Peyer's patch (tissue), 4 donors: ENCODE data around the gene GKN2.

Experiments used
- POLR2A ChIP-seq, 2 donors: fragments of 450-650 bp; IDR thresholded peaks; one replicate each; pipeline ENCODE4 v1.5.1; 2017; ENCODE audit warnings: antibody characterized with exemption in 2 of 2, mild to moderate bottlenecking in 2 of 2, moderate library complexity in 2 of 2
- TF ChIP-seq, protein P1 (sequence below), 6 experiments: fragments of 450-650 bp in 4 of 6; fragments of 200-600 bp in 2 of 6; sonication (generic) in 1 of 6; IDR thresholded peaks; one replicate each; pipeline ENCODE4 v1.5.1; 2017 to 2019; ENCODE audit warnings: antibody characterized with exemption in 6 of 6, mild to moderate bottlenecking in 3 of 6, moderate library complexity in 1 of 6

DNA sequence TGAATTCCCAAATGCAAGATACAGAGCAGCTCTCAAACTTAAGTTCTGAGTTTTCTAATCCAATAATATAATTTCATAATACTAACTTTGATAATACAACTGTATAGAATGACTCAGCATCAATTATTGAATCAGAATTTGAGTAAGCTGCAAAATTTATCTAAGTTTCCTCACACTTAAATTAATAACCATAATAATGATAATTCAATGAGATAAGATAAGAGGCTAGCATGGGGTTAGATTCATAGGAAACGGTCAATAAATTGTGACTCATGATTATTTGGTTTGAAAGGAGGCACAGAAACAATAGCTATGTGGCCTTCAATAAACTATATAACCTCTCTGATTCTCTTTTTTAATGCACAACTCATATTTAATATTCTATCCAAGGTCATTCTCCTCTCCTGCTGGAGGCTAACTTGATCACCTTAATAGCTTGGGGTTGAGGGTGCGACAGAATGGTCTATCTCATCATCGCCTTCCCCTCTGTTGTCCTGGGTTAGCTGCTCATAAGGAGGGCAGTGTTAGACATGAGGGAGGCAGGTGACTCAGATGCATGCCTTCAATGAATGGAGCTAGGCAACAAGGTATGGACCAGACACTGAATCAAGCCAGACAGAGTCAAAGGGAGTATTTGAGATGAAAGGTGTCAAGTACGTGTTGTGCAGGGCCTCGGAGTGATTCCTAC lies 45.3 kb downstream of the GKN2 start:
- TF ChIP-seq, protein P1, sequence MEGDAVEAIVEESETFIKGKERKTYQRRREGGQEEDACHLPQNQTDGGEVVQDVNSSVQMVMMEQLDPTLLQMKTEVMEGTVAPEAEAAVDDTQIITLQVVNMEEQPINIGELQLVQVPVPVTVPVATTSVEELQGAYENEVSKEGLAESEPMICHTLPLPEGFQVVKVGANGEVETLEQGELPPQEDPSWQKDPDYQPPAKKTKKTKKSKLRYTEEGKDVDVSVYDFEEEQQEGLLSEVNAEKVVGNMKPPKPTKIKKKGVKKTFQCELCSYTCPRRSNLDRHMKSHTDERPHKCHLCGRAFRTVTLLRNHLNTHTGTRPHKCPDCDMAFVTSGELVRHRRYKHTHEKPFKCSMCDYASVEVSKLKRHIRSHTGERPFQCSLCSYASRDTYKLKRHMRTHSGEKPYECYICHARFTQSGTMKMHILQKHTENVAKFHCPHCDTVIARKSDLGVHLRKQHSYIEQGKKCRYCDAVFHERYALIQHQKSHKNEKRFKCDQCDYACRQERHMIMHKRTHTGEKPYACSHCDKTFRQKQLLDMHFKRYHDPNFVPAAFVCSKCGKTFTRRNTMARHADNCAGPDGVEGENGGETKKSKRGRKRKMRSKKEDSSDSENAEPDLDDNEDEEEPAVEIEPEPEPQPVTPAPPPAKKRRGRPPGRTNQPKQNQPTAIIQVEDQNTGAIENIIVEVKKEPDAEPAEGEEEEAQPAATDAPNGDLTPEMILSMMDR (IDR thresholded peaks at IDR 0.05) = no peak
- no peak for TF ChIP-seq POLR2A (IDR thresholded peaks at IDR 0.05)
